H1 (cell line): ENCODE measurements around the gene TTC29. TPM values are rescaled to one million over a fixed set of nuclear protein-coding genes. Genes with fewer than 3 reads are reported as not detected.

Experiments used
- CTCF ChIA-PET: fragments of 300-600 bp; sonication (Branson Sonifier 250); formaldehyde crosslinking; loops from one replicate; lab custom pipeline; 2021; ENCODE audit not compliant: partially characterized antibody; lab: Charles Lee
- POLR2A ChIA-PET: fragments of 300-600 bp; sonication (Branson Sonifier 250); formaldehyde crosslinking; loops from one replicate; lab custom pipeline; 2021; ENCODE audit warnings: inconsistent platforms; ENCODE audit not compliant: partially characterized antibody; lab: Charles Lee
- DNase-seq, 2 experiments: peaks; one replicate each; pipeline versions ENCODE4 v3.0.0 to v3.0.0-alpha.2; 2010 to 2022; ENCODE audit warnings: low spot score in 2 of 2, low read depth in 1 of 2, mixed read lengths in 1 of 2
- FAIRE-seq: peaks from 2 replicates; lab custom pipeline; 2011; peaks lifted over from hg19 to GRCh38; lab: Jason Lieb, UNC
- H2AFZ ChIP-seq: 2 replicates; pipeline ENCODE4 v1.8.1; 2012; ENCODE audit warnings: low read length, inconsistent platforms
- H2AK5ac ChIP-seq: 2 replicates; pipeline ENCODE4 v1.6.1; 2013; ENCODE audit warnings: low read depth, low read length
- H2BK120ac ChIP-seq: replicated peaks from 2 replicates; pipeline ENCODE3; 2013; ENCODE audit warnings: low read depth, low read length, inconsistent platforms
- H2BK12ac ChIP-seq: 2 replicates; pipeline ENCODE4 v1.6.1; 2013; ENCODE audit warnings: low read depth, low read length
- H2BK15ac ChIP-seq: 2 replicates; pipeline ENCODE4 v1.6.1; 2013; ENCODE audit warnings: low read length
- H2BK20ac ChIP-seq: 2 replicates; pipeline ENCODE4 v1.6.1; 2013; ENCODE audit warnings: low read length
- H2BK5ac ChIP-seq: 2 replicates; pipeline ENCODE4 v1.6.1; 2013; ENCODE audit warnings: low read depth, low read length
- H3K14ac ChIP-seq: 2 replicates; pipeline ENCODE4 v1.6.1; 2013; ENCODE audit warnings: inconsistent platforms; ENCODE audit not compliant: insufficient read length
- H3K18ac ChIP-seq: 2 replicates; pipeline ENCODE4 v1.6.1; 2013; ENCODE audit warnings: low read length; ENCODE audit errors: extremely low read depth
- H3K23ac ChIP-seq: 2 replicates; pipeline ENCODE4 v1.6.1; 2013; ENCODE audit warnings: inconsistent platforms; ENCODE audit not compliant: insufficient read length
- H3K23me2 ChIP-seq: 2 replicates; pipeline ENCODE4 v1.6.1; 2013; ENCODE audit warnings: low read depth, low read length
- H3K27ac ChIP-seq: 2 replicates; pipeline ENCODE4 v1.6.1; 2011; ENCODE audit warnings: low read depth, low read length, inconsistent platforms
- H3K27me3 ChIP-seq, 4 experiments: replicated peaks in 1 of 4; 1 replicate in 1 of 4; 2 replicates in 3 of 4; pipeline versions ENCODE4 v1.6.1 to v1.8.1; 2011 to 2013; ENCODE audit warnings: low read length in 3 of 4, mild to moderate bottlenecking in 3 of 4, inconsistent platforms in 2 of 4, mixed read lengths in 2 of 4, moderate library complexity in 1 of 4; ENCODE audit not compliant: control insufficient read depth in 3 of 4, insufficient read depth in 3 of 4; ENCODE audit errors: extremely low read depth in 1 of 4
- H3K36me3 ChIP-seq, 4 experiments: 2 replicates each; pipeline versions ENCODE4 v1.6.1 to v1.8.1; 2011 to 2013; ENCODE audit warnings: mild to moderate bottlenecking in 4 of 4, low read length in 3 of 4, moderate library complexity in 2 of 4, control low read depth in 1 of 4, inconsistent platforms in 1 of 4; ENCODE audit not compliant: insufficient read depth in 4 of 4, control insufficient read depth in 2 of 4
- H3K4ac ChIP-seq: replicated peaks from 2 replicates; pipeline ENCODE3; 2013; ENCODE audit warnings: low read length, low read depth, mixed read lengths, inconsistent platforms; ENCODE audit not compliant: insufficient read length
- H3K4me1 ChIP-seq, 4 experiments: replicated peaks in 1 of 4; 1 replicate in 1 of 4; 2 replicates in 3 of 4; pipeline versions ENCODE4 v1.6.1 to v1.8.1; 2011 to 2013; ENCODE audit warnings: low read length in 3 of 4, inconsistent platforms in 2 of 4, mixed read lengths in 1 of 4; ENCODE audit not compliant: insufficient read depth in 4 of 4, control insufficient read depth in 3 of 4
- H3K4me2 ChIP-seq, 2 experiments: 2 replicates each; pipeline versions ENCODE4 v1.6.1 to v1.8.1; 2011 to 2013; ENCODE audit warnings: low read depth in 2 of 2, low read length in 2 of 2, control low read depth in 1 of 2, inconsistent platforms in 1 of 2, mild to moderate bottlenecking in 1 of 2; ENCODE audit not compliant: insufficient read depth in 1 of 2
- H3K4me3 ChIP-seq, 4 experiments: fragments of 200-600, 300-600 bp in 1 of 4; sonication (generic), shearing (Covaris generic), sonication (Bioruptor Twin) in 1 of 4; 2 replicates each; pipeline versions ENCODE4 v1.5.1 to v1.8.1; 2011 to 2016; ENCODE audit warnings: low read length in 4 of 4, low read depth in 3 of 4, control low read depth in 2 of 4, inconsistent platforms in 2 of 4, mild to moderate bottlenecking in 2 of 4, mixed read lengths in 1 of 4, moderate library complexity in 1 of 4; ENCODE audit not compliant: insufficient read depth in 2 of 4; ENCODE audit errors: extremely low read depth in 1 of 4
- H3K56ac ChIP-seq: replicated peaks from 2 replicates; pipeline ENCODE3; 2013; ENCODE audit warnings: low read depth, mild to moderate bottlenecking, mixed read lengths, low read length, inconsistent platforms; ENCODE audit not compliant: insufficient read length
- H3K79me1 ChIP-seq: 2 replicates; pipeline ENCODE4 v1.6.1; 2013; ENCODE audit warnings: low read depth, low read length, control low read depth
- H3K79me2 ChIP-seq, 2 experiments: 2 replicates each; pipeline versions ENCODE4 v1.6.1 to v1.8.1; 2012 to 2013; ENCODE audit warnings: low read length in 2 of 2, mild to moderate bottlenecking in 2 of 2, inconsistent platforms in 1 of 2; ENCODE audit not compliant: insufficient read depth in 2 of 2, control insufficient read depth in 1 of 2
- H3K9ac ChIP-seq, 4 experiments: replicated peaks in 1 of 4; 1 replicate in 1 of 4; 2 replicates in 3 of 4; pipeline versions ENCODE4 v1.6.1 to v1.8.1; 2011 to 2013; ENCODE audit warnings: low read depth in 3 of 4, low read length in 3 of 4, control low read depth in 2 of 4, mild to moderate bottlenecking in 2 of 4, moderate library complexity in 2 of 4, inconsistent platforms in 1 of 4; ENCODE audit errors: extremely low read depth in 1 of 4
- H3K9me3 ChIP-seq, 2 experiments: 2 replicates each; pipeline versions ENCODE4 v1.6.1 to v1.8.1; 2012 to 2013; ENCODE audit warnings: mild to moderate bottlenecking in 2 of 2, moderate library complexity in 2 of 2, control low read depth in 1 of 2, inconsistent platforms in 1 of 2, low read depth in 1 of 2, low read length in 1 of 2, mixed read lengths in 1 of 2; ENCODE audit not compliant: insufficient read depth in 2 of 2
- H4K20me1 ChIP-seq, 2 experiments: replicated peaks in 1 of 2; 2 replicates each; pipeline versions ENCODE3 to v1.8.1; 2011 to 2013; ENCODE audit warnings: inconsistent platforms in 2 of 2, low read length in 2 of 2, mild to moderate bottlenecking in 1 of 2; ENCODE audit not compliant: insufficient read depth in 2 of 2, control insufficient read depth in 1 of 2
- H4K5ac ChIP-seq: 2 replicates; pipeline ENCODE4 v1.6.1; 2013; ENCODE audit warnings: low read length, low read depth, mixed read lengths, inconsistent platforms; ENCODE audit not compliant: insufficient read length
- H4K8ac ChIP-seq: 2 replicates; pipeline ENCODE4 v1.8.0; 2013; ENCODE audit warnings: mild to moderate bottlenecking, moderate library complexity, low read length, inconsistent platforms; ENCODE audit not compliant: insufficient read depth; ENCODE audit errors: extremely low read depth
- H4K91ac ChIP-seq: replicated peaks from 2 replicates; pipeline ENCODE3; 2013; ENCODE audit warnings: low read length, mixed read lengths, inconsistent platforms; ENCODE audit not compliant: insufficient read length
- CBX8 ChIP-seq: fragments of 300-800, 300-1000 bp; sonication (generic); IDR thresholded peaks from 2 replicates; pipeline ENCODE4 v1.7.1; 2016; ENCODE audit warnings: low read depth, low read length, borderline replicate concordance
- CREB1 ChIP-seq: IDR thresholded peaks from 2 replicates; pipeline ENCODE4 v1.6.1; 2012; ENCODE audit warnings: inconsistent platforms
- GTF2F1 ChIP-seq: IDR thresholded peaks from 2 replicates; pipeline ENCODE4 v1.6.1; 2012; ENCODE audit warnings: low read depth, low read length, improper control_type of control experiment, borderline replicate concordance
- KDM5A ChIP-seq: fragments of 200-600 bp; IDR thresholded peaks from 2 replicates; pipeline ENCODE4 v1.7.1; 2012; ENCODE audit warnings: mild to moderate bottlenecking, low read length, inconsistent platforms, mixed read lengths
- POLR2AphosphoS5 ChIP-seq: IDR thresholded peaks from 2 replicates; pipeline ENCODE4 v1.6.1; 2011; ENCODE audit warnings: low read depth, low read length
- SIN3A ChIP-seq, 2 experiments: IDR thresholded peaks in 1 of 2; conservative IDR thresholded peaks in 1 of 2; 2 replicates each; pipeline ENCODE4 v1.6.1; 2011 to 2012; ENCODE audit warnings: low read length in 2 of 2, improper control_type of control experiment in 1 of 2, low read depth in 1 of 2, mild to moderate bottlenecking in 1 of 2
- SP1 ChIP-seq: IDR thresholded peaks from 2 replicates; pipeline ENCODE4 v1.6.1; 2011; ENCODE audit warnings: low read depth, low read length
- TBP ChIP-seq: IDR thresholded peaks from 2 replicates; pipeline ENCODE4 v1.6.1; 2011; ENCODE audit warnings: low read depth, low read length, improper control_type of control experiment
- TEAD4 ChIP-seq: IDR thresholded peaks from 2 replicates; pipeline ENCODE4 v1.6.1; 2012; ENCODE audit warnings: low read depth, low read length, inconsistent platforms, mixed read lengths
- WGBS, 2 experiments: shearing (Covaris generic) in 1 of 2; methylation state at CpG; one replicate each; pipeline versions ENCODE4 v1.1.6 to v1.1.7; 2013 to 2015; ENCODE audit warnings: low lambda C conversion rate in 2 of 2, mixed read lengths in 2 of 2, inconsistent platforms in 1 of 2, low coverage in 1 of 2, missing lambda C conversion rate in 1 of 2; ENCODE audit not compliant: insufficient replicate concordance in 2 of 2, insufficient coverage in 1 of 2, insufficient read length in 1 of 2; ENCODE audit errors: extremely low coverage in 1 of 2, missing lambda C conversion rate in 1 of 2; 5-methylcytosine and 5-hydroxymethylcytosine counted together
- polyA plus RNA-seq, 7 experiments: library from polyadenylated mRNA; depleted of rRNA in 3 of 7; stranded (reverse) in 5 of 7; unstranded in 2 of 7; fragments of >200 nt in 5 of 7; fragments of 200-250 nt in 2 of 7; gene quantifications; 1 replicate in 5 of 7; 2 replicates in 1 of 7; 4 replicates in 1 of 7; pipeline versions ENCODE4 v1.2.1 to v1.2.3, GENCODE V29; 2011 to 2013; ENCODE audit warnings: missing spikeins in 2 of 7, mixed read lengths in 2 of 7
- total RNA-seq: library from RNA; stranded (reverse); fragmentation: NEBNext Ultra II Directional; extraction: Animal tissue kit (Norgen Biotek cat#: 25700); gene quantifications from 2 replicates; pipeline ENCODE4 v1.2.1, GENCODE V29; 2021
- TF ChIP-seq, protein P1 (sequence below), 3 experiments: IDR thresholded peaks; 1 replicate in 2 of 3; 2 replicates in 1 of 3; pipeline versions ENCODE4 v1.5.1 to v1.6.1; 2011; ENCODE audit warnings: low read length in 3 of 3, mild to moderate bottlenecking in 3 of 3, inconsistent platforms in 2 of 3, low read depth in 1 of 3, moderate library complexity in 1 of 3; ENCODE audit not compliant: insufficient read depth in 1 of 3; ENCODE audit errors: control extremely low read depth in 1 of 3
- TF ChIP-seq, protein P2 (sequence below): IDR thresholded peaks from 2 replicates; pipeline ENCODE4 v1.6.1; 2012; ENCODE audit warnings: low read length, inconsistent platforms

TTC29 gene
- total and polyA plus RNA-seq, 2 of the 8 experiments (the other 6 are each of a cell fraction or from before 2014, with no cell fraction given), result 0.28 TPM; not detected in 1

DNA sequence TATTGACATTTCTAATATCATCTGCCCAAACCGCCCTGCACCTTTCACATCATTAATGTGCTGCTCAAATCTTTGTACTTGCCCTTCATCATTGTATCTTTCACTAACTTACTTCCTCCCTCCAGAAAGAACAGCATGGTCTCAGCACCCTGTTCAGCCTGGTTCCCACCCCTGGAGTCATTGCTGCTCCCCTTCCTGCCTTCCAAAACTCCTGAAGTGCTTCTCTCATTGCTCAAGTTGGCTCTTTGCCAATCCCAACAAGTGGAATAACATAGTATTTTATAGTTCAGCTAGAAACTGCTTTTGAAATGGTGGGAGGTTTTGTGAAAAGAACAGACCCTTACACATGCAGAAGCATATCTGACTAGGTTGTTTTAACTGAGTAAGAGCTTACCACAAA, 14.0 kb upstream of the TTC29 start:
- Histone ChIP-seq H3K79me1 (no peaks in the 10 kb centered on the region), H3K36me3 (no peaks in the 10 kb centered on the region), H2BK15ac (no peak overlapping the region), H3K4me2 (no peak overlapping the region), H3K9me3 (no peaks in the 10 kb centered on the region), H3K4me3 (no peak overlapping the region), H3K4ac (no peak overlapping the region), H3K27me3 (no peaks in the 10 kb centered on the region), H4K91ac (no peak overlapping the region), H2BK12ac (no peak overlapping the region), H3K14ac (no peak overlapping the region), H4K8ac (no peak overlapping the region), H2BK120ac (no peak overlapping the region), H3K9ac (no peak overlapping the region), H3K23me2 (no peaks in the 10 kb centered on the region), H3K4me1 (no peaks in the 10 kb centered on the region), H3K23ac (no peak overlapping the region), H2BK5ac (no peak overlapping the region), H4K5ac (no peak overlapping the region), H2AFZ (no peak overlapping the region), H3K79me2 (no peaks in the 10 kb centered on the region), H2AK5ac (no peak overlapping the region), H3K56ac (no peak overlapping the region), H4K20me1 (no peaks in the 10 kb centered on the region), H3K18ac (no peak overlapping the region), H2BK20ac (no peak overlapping the region), H3K27ac (no peak overlapping the region)
- CTCF ChIA-PET, result interaction anchor here (0.6 to 1.5 kb wide), 4 partner anchors 8 to 555 kb away, joined by 3 to 6 read pairs (median 3); no protein-coding TSS in a partner anchor
- FAIRE-seq, result no peak
- POLR2A ChIA-PET, result no interaction called here
- WGBS, 2 experiments, result 78% methylated on average over 1 of the region's 1 CpG; no CpG with 5 or more reads in 1 of the 2 experiments
- no peak for DNase-seq
- TF ChIP-seq POLR2AphosphoS5 (no peak), CREB1 (no peak), GTF2F1 (no peak), TBP (no peak), KDM5A (no peak), SP1 (no peak), CBX8 (no peak), SIN3A (conservative IDR thresholded peaks at IDR 0.05 in 1 of 2, IDR thresholded peaks at IDR 0.05 in 1 of 2; ENCODE audit: low read depth in 1 of 2, low read length in 2 of 2) (no peak), TEAD4 (no peak)
- TF ChIP-seq, protein P1, sequence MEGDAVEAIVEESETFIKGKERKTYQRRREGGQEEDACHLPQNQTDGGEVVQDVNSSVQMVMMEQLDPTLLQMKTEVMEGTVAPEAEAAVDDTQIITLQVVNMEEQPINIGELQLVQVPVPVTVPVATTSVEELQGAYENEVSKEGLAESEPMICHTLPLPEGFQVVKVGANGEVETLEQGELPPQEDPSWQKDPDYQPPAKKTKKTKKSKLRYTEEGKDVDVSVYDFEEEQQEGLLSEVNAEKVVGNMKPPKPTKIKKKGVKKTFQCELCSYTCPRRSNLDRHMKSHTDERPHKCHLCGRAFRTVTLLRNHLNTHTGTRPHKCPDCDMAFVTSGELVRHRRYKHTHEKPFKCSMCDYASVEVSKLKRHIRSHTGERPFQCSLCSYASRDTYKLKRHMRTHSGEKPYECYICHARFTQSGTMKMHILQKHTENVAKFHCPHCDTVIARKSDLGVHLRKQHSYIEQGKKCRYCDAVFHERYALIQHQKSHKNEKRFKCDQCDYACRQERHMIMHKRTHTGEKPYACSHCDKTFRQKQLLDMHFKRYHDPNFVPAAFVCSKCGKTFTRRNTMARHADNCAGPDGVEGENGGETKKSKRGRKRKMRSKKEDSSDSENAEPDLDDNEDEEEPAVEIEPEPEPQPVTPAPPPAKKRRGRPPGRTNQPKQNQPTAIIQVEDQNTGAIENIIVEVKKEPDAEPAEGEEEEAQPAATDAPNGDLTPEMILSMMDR (IDR thresholded peaks at IDR 0.05; ENCODE audit: control extremely low read depth in 1 of 3, insufficient read depth in 1 of 3, low read depth in 1 of 3, low read length in 3 of 3), result no peak
- TF ChIP-seq, protein P2, sequence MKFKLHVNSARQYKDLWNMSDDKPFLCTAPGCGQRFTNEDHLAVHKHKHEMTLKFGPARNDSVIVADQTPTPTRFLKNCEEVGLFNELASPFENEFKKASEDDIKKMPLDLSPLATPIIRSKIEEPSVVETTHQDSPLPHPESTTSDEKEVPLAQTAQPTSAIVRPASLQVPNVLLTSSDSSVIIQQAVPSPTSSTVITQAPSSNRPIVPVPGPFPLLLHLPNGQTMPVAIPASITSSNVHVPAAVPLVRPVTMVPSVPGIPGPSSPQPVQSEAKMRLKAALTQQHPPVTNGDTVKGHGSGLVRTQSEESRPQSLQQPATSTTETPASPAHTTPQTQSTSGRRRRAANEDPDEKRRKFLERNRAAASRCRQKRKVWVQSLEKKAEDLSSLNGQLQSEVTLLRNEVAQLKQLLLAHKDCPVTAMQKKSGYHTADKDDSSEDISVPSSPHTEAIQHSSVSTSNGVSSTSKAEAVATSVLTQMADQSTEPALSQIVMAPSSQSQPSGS, result no peak
